GM12878 (cell line): Measurements from ENCODE around the gene DNAJC22. TPM values are rescaled to one million over a fixed set of nuclear protein-coding genes. Genes with fewer than 3 reads are reported as not detected.

Source experiments
- ATAC-seq: fragments of 200-7000 bp; cut with Tn5 transposase; 3 replicates; pipeline ENCODE4 v1.9.1; 2020; ENCODE audit warnings: mild to moderate bottlenecking, moderate library complexity
- BruUV-seq: library from RNA; stranded (reverse); fragments of 400-500 nt; replicated peaks from 2 replicates; lab custom pipeline; 2021; lab: Mats Ljungman, UMichigan
- CTCF ChIA-PET: fragments of 300-600 bp; sonication (Branson Sonifier 250); formaldehyde crosslinking; extraction: SDS; loops from one replicate; lab custom pipeline; 2021; ENCODE audit warnings: inconsistent platforms; lab: Yijun Ruan, JAX
- POLR2A ChIA-PET: fragments of 350-600 bp; formaldehyde crosslinking; extraction: SDS; loops from one replicate; lab custom pipeline; 2021; ENCODE audit warnings: inconsistent platforms; lab: Charles Lee
- RAD21 ChIA-PET: fragments of 300-600 bp; sonication (Branson Sonifier 250); formaldehyde crosslinking; loops from one replicate; lab custom pipeline; 2023; ENCODE audit warnings: antibody characterized with exemption; ENCODE audit not compliant: unreplicated experiment; lab: Charles Lee
- SMC1A ChIA-PET: fragments of 300-600 bp; sonication (Branson Sonifier 250); formaldehyde crosslinking; loops from one replicate; lab custom pipeline; 2023; ENCODE audit not compliant: unreplicated experiment, uncharacterized antibody; lab: Charles Lee
- DNase-seq: peaks from one replicate; pipeline ENCODE4 v3.0.0-alpha.2; 2011; ENCODE audit warnings: low read depth, low spot score
- FAIRE-seq: peaks from 3 replicates; lab custom pipeline; 2011; peaks lifted over from hg19 to GRCh38; lab: Jason Lieb, UNC
- H2AFZ ChIP-seq: 2 replicates; pipeline ENCODE4 v1.6.0; 2011; ENCODE audit warnings: low read depth, low read length, control low read depth; ENCODE audit not compliant: control insufficient read depth
- H3K27ac ChIP-seq: 2 replicates; pipeline ENCODE4 v1.5.1; 2011; ENCODE audit warnings: control low read depth; ENCODE audit not compliant: control insufficient read depth, insufficient read depth
- H3K27me3 ChIP-seq, 2 experiments: replicated peaks in 1 of 2; 2 replicates each; pipeline versions ENCODE4 v1.6.0 to v1.6.1; 2011; ENCODE audit warnings: low read length in 1 of 2; ENCODE audit not compliant: control insufficient read depth in 2 of 2, insufficient read depth in 2 of 2
- H3K36me3 ChIP-seq, 2 experiments: 2 replicates each; pipeline ENCODE4 v1.5.1; 2011; ENCODE audit warnings: low read length in 1 of 2; ENCODE audit not compliant: control insufficient read depth in 2 of 2, insufficient read depth in 2 of 2
- H3K4me1 ChIP-seq: 2 replicates; pipeline ENCODE4 v1.6.1; 2011; ENCODE audit warnings: mild to moderate bottlenecking, low read length, moderate library complexity, mixed read lengths; ENCODE audit not compliant: control insufficient read depth, insufficient read depth
- H3K4me2 ChIP-seq: 2 replicates; pipeline ENCODE4 v1.6.0; 2011; ENCODE audit warnings: control low read depth; ENCODE audit not compliant: control insufficient read depth, insufficient read depth
- H3K4me3 ChIP-seq: fragments of 200-600 bp; sonication (generic); 2 replicates; pipeline ENCODE4 v1.5.1; 2016
- H3K79me2 ChIP-seq: 2 replicates; pipeline ENCODE4 v1.6.0; 2011; ENCODE audit warnings: low read length; ENCODE audit not compliant: control insufficient read depth, insufficient read depth
- H3K9ac ChIP-seq: 2 replicates; pipeline ENCODE4 v1.8.0; 2011; ENCODE audit warnings: low read length, control low read depth, mixed read lengths; ENCODE audit not compliant: control insufficient read depth, insufficient read depth
- H3K9me3 ChIP-seq: replicated peaks from 3 replicates; pipeline ENCODE4 v1.5.1; 2011; ENCODE audit warnings: mild to moderate bottlenecking, low read length; ENCODE audit not compliant: control insufficient read depth, insufficient read depth
- H4K20me1 ChIP-seq: 2 replicates; pipeline ENCODE4 v1.6.0; 2011; ENCODE audit not compliant: control insufficient read depth, insufficient read depth
- CHD1 ChIP-seq: IDR thresholded peaks from 2 replicates; pipeline ENCODE4 v1.6.1; 2012; ENCODE audit warnings: low read depth, low read length, improper control_type of control experiment
- EGR1 ChIP-seq, 2 experiments: IDR thresholded peaks; 1 replicate in 1 of 2; 2 replicates in 1 of 2; pipeline ENCODE4 v1.6.1; 2011 to 2012; ENCODE audit warnings: low read depth in 2 of 2, low read length in 2 of 2, borderline replicate concordance in 1 of 2, mild to moderate bottlenecking in 1 of 2, moderate library complexity in 1 of 2
- EP300 ChIP-seq, 2 experiments: fragments of 150-350 bp in 1 of 2; IDR thresholded peaks; 2 replicates each; pipeline ENCODE4 v1.6.1; 2011 to 2012; ENCODE audit warnings: low read depth in 2 of 2, low read length in 2 of 2, borderline replicate concordance in 1 of 2, improper control_type of control experiment in 1 of 2, inconsistent platforms in 1 of 2; ENCODE audit not compliant: control insufficient read depth in 1 of 2
- FOXM1 ChIP-seq: IDR thresholded peaks from 2 replicates; pipeline ENCODE4 v1.6.1; 2012; ENCODE audit warnings: low read depth, mild to moderate bottlenecking, inconsistent platforms, low read length, moderate library complexity
- HDAC6 ChIP-seq: fragments of 200-600 bp; sonication (generic); IDR thresholded peaks from one replicate; pipeline ENCODE4 v1.8.0; 2017; ENCODE audit warnings: antibody characterized with exemption; ENCODE audit not compliant: unreplicated experiment
- MYB ChIP-seq: fragments of 150-350 bp; IDR thresholded peaks from 2 replicates; pipeline ENCODE4 v1.6.1; 2014; ENCODE audit warnings: mild to moderate bottlenecking, low read depth, low read length, borderline replicate concordance
- RFX5 ChIP-seq: IDR thresholded peaks from 2 replicates; pipeline ENCODE4 v1.6.1; 2011; ENCODE audit warnings: low read depth, low read length, improper control_type of control experiment
- SRF ChIP-seq, 2 experiments: IDR thresholded peaks; 2 replicates each; pipeline ENCODE4 v1.6.1; 2011; ENCODE audit warnings: low read depth in 2 of 2, low read length in 2 of 2, mild to moderate bottlenecking in 1 of 2, moderate library complexity in 1 of 2
- WRNIP1 ChIP-seq: IDR thresholded peaks from 2 replicates; pipeline ENCODE4 v1.6.1; 2011; ENCODE audit warnings: low read depth, low read length, improper control_type of control experiment, borderline replicate concordance
- ZBTB40 ChIP-seq: fragments of 450-650 bp; IDR thresholded peaks from 2 replicates; pipeline ENCODE4 v1.6.1; 2016; ENCODE audit warnings: mild to moderate bottlenecking, moderate library complexity, borderline replicate concordance
- WGBS: methylation state at CpG from one replicate; pipeline ENCODE4 v1.1.6; 2016; ENCODE audit warnings: low lambda C conversion rate; ENCODE audit not compliant: insufficient replicate concordance, insufficient coverage; ENCODE audit errors: missing lambda C conversion rate; 5-methylcytosine and 5-hydroxymethylcytosine counted together
- in situ Hi-C: fragments of 300-500 bp; cut with MboI; formaldehyde crosslinking; loops from 9 replicates; pipeline ENCODE4 v1.14.3; 2018; ENCODE audit warnings: mixed read lengths
- intact Hi-C: fragments of 100-400 bp; cut with micrococcal nuclease; formaldehyde crosslinking; loops from one replicate; pipeline ENCODE4 v1.14.2; 2022; ENCODE audit not compliant: unreplicated experiment
- polyA plus RNA-seq, 11 experiments: library from polyadenylated mRNA; depleted of rRNA in 4 of 11; unstranded in 6 of 11; stranded (reverse) in 5 of 11; fragments of >200 nt; fragmentation: Nextera tagmentation in 4 of 11; fragmentation: Illumina TruSeq in 1 of 11; extraction: Ambion mirVana in 4 of 11; extraction: Trizol in 1 of 11; gene quantifications; 1 replicate in 1 of 11; 2 replicates in 10 of 11; pipeline versions ENCODE4 v1.2.1 to v1.2.3, GENCODE V29; 2011 to 2016; ENCODE audit warnings: inconsistent platforms in 2 of 11, missing spikeins in 2 of 11, low read depth in 1 of 11
- total RNA-seq, 4 experiments: library from RNA; depleted of rRNA in 3 of 4; stranded (reverse); fragments of >200 nt in 3 of 4; fragmentation: Illumina TruSeq in 1 of 4; extraction: Trizol in 1 of 4; gene quantifications; 2 replicates each; pipeline versions ENCODE4 v1.2.1 to v1.2.3, GENCODE V29; 2013 to 2021

DNAJC22 gene
- total and polyA plus RNA-seq, 10 of the 15 experiments (the other 5 are each of a cell fraction or from before 2014, with no cell fraction given): 0.06 to 0.61 (median 0.13) TPM; not detected in 3

GRCh38 chr12:49375406-49375805, 28.7 kb downstream of the DNAJC22 start:
- no peak overlapping the region for H3K9ac ChIP-seq
- H3K4me3 ChIP-seq: no peak overlapping the region
- BruUV-seq: TSS peak; percentile 28
- WGBS: 30% methylated on average over 1 of the region's 1 CpG
- H2AFZ ChIP-seq: no peak overlapping the region
- peaks cover 2% of the 10 kb centered on the region; the same call in 1 of the 2 replicates for H4K20me1 ChIP-seq
- H3K27ac ChIP-seq: no peak overlapping the region; the same call in 1 of the 2 replicates
- H3K36me3 ChIP-seq: peaks cover 0 to 5% of the 10 kb centered on the region in 2 experiments; a peak in 2 of 4 replicates
- SMC1A ChIA-PET: interaction anchor here (0.7 to 1.6 kb wide), 8 partner anchors 9 to 152 kb away, joined by 3 to 8 read pairs (median 4); partner anchors contain the start of gene SPATS2
- CTCF ChIA-PET: interaction anchor here (0.8 to 2.9 kb wide), 5 partner anchors 8 to 139 kb away, joined by 3 to 17 read pairs (median 6); partner anchors contain the start of genes DNAJC22 and SPATS2
- ATAC-seq (peak; percentile 62), DNase-seq (no peak), FAIRE-seq (no peak)
- H3K79me2 ChIP-seq: peaks cover 78% of the 10 kb centered on the region
- intact Hi-C loops: no loop called here
- H3K9me3 ChIP-seq: no peaks in the 10 kb centered on the region
- TF ChIP-seq CHD1 (no peak), RFX5 (peak; percentile 53; the same call in 1 of the 2 replicates)
- H3K4me1 ChIP-seq: peaks cover 12% of the 10 kb centered on the region
- H3K4me2 ChIP-seq: no peak overlapping the region
- RAD21 ChIA-PET: interaction anchor here (1.2 to 3.1 kb wide), 5 partner anchors 8 to 55 kb away, joined by 3 to 17 read pairs (median 4); partner anchors contain the start of gene SPATS2
- POLR2A ChIA-PET: interaction anchor here (0.6 to 3.6 kb wide), 4 partner anchors 8 to 366 kb away, joined by 3 to 19 read pairs (median 6); partner anchors contain the start of genes SPATS2 and TMBIM6
- in situ Hi-C loops: no loop called here
- H3K27me3 ChIP-seq: no peaks in the 10 kb centered on the region

- BruUV-seq: no TSS peak
- FAIRE-seq: no peak
- Histone ChIP-seq H3K9me3 (no peaks in the 10 kb centered on the region), H3K4me3 (no peak overlapping the region), H3K27me3 (no peaks in the 10 kb centered on the region), H3K4me1 (no peaks in the 10 kb centered on the region), H3K36me3 (peaks cover 0 to under 1% of the 10 kb centered on the region in 2 experiments; a peak in 2 of 4 replicates), H3K9ac (no peak overlapping the region), H3K4me2 (no peak overlapping the region), H3K27ac (no peak overlapping the region), H4K20me1 (peaks cover 2% of the 10 kb centered on the region; the same call in 1 of the 2 replicates), H2AFZ (no peak overlapping the region), H3K79me2 (peaks cover 77% of the 10 kb centered on the region)
- no peak for DNase-seq
- POLR2A ChIA-PET: interaction anchor here (0.6 to 3.6 kb wide), 6 partner anchors 10 to 240 kb away, joined by 3 to 19 read pairs (median 4); partner anchors contain the start of gene SPATS2
- intact Hi-C loops: no loop called here
- 98% methylated on average over 2 of the region's 2 CpGs for WGBS
- ATAC-seq: peak; percentile 53
- in situ Hi-C loops: no loop called here
- SMC1A ChIA-PET: interaction anchor here (0.8 to 1.7 kb wide), 14 partner anchors 8 to 137 kb away, joined by 3 to 9 read pairs (median 4); partner anchors contain the start of gene SPATS2
- RAD21 ChIA-PET: interaction anchor here (0.6 to 3.1 kb wide), 10 partner anchors 10 to 135 kb away, joined by 3 to 17 read pairs (median 4); partner anchors contain the start of gene SPATS2
- CTCF ChIA-PET: interaction anchor here (1.0 to 2.9 kb wide), 9 partner anchors 9 to 137 kb away, joined by 3 to 17 read pairs (median 4); no protein-coding TSS in a partner anchor
- TF ChIP-seq ZBTB40 (no peak), EP300 (IDR thresholded peaks at IDR 0.05; ENCODE audit: borderline replicate concordance in 1 of 2, control insufficient read depth in 1 of 2, low read depth in 2 of 2, low read length in 2 of 2) (no peak), HDAC6 (no peak), SRF (IDR thresholded peaks at IDR 0.05; ENCODE audit: low read depth in 2 of 2, low read length in 2 of 2) (no peak), FOXM1 (no peak), MYB (no peak), WRNIP1 (no peak), EGR1 (IDR thresholded peaks at IDR 0.05; ENCODE audit: borderline replicate concordance in 1 of 2, low read depth in 2 of 2, low read length in 2 of 2) (no peak)
These were observed 30.7 kb downstream of the DNAJC22 start for GRCh38 chr12:49377386-49377785.
